GM23338 (cell line): ENCODE measurements around the gene ZSCAN5B. TPM values are rescaled to one million over a fixed set of nuclear protein-coding genes. Genes with fewer than 3 reads are reported as not detected.
"Not testable (repeated sequence)": the region's sequence is repeated elsewhere in the genome, so short reads cannot be mapped to it uniquely, and the experiment has no call there.

ENCODE experiments used
- ATAC-seq: fragments of 200-7000 bp; cut with Tn5 transposase; 3 replicates; pipeline ENCODE4 v1.9.1; 2020
- DNase-seq: peaks from one replicate; pipeline ENCODE4 v3.0.0-alpha.2; 2015; ENCODE audit warnings: low spot score
- H2AFZ ChIP-seq: fragments of 200-600 bp; sonication (generic); 2 replicates; pipeline ENCODE4 v1.8.0; 2016; ENCODE audit warnings: antibody characterized with exemption, mild to moderate bottlenecking, moderate library complexity
- H3F3A ChIP-seq: fragments of 200-600 bp; sonication (generic); replicated peaks from 2 replicates; pipeline ENCODE4 v1.8.0; 2017; ENCODE audit warnings: antibody characterized with exemption, mixed run types, low read depth
- H3K27ac ChIP-seq: fragments of 200-600 bp; sonication (generic); 2 replicates; pipeline ENCODE4 v1.6.1; 2016; ENCODE audit warnings: low read depth
- H3K27me3 ChIP-seq: fragments of 200-600 bp; sonication (generic); 2 replicates; pipeline ENCODE4 v1.8.0; 2016; ENCODE audit warnings: mild to moderate bottlenecking, mixed run types, moderate library complexity; ENCODE audit not compliant: insufficient read depth
- H3K36me3 ChIP-seq: fragments of 200-600 bp; sonication (generic); 2 replicates; pipeline ENCODE4 v1.8.0; 2016; ENCODE audit warnings: mild to moderate bottlenecking; ENCODE audit not compliant: insufficient read depth
- H3K4me1 ChIP-seq: fragments of 200-600 bp; sonication (generic); 2 replicates; pipeline ENCODE4 v1.8.0; 2016; ENCODE audit warnings: mild to moderate bottlenecking, moderate library complexity; ENCODE audit not compliant: insufficient read depth
- H3K4me2 ChIP-seq: fragments of 200-600 bp; sonication (generic); 2 replicates; pipeline ENCODE4 v1.7.1; 2017; ENCODE audit warnings: mixed run types
- H3K4me3 ChIP-seq: fragments of 200-600 bp; sonication (generic); 2 replicates; pipeline ENCODE4 v1.6.1; 2016; ENCODE audit warnings: mixed run types
- H3K79me2 ChIP-seq: fragments of 200-600 bp; sonication (generic); replicated peaks from 2 replicates; pipeline ENCODE4 v1.8.0; 2017; ENCODE audit warnings: mild to moderate bottlenecking; ENCODE audit not compliant: insufficient read depth
- H3K9me2 ChIP-seq: fragments of 200-600 bp; sonication (generic); 2 replicates; pipeline ENCODE4 v1.8.0; 2017; ENCODE audit not compliant: insufficient read depth
- H4K20me1 ChIP-seq: fragments of 200-600 bp; sonication (generic); replicated peaks from 2 replicates; pipeline ENCODE4 v1.8.0; 2017; ENCODE audit warnings: mild to moderate bottlenecking; ENCODE audit not compliant: insufficient read depth
- H3K27ac Mint-ChIP-seq: 2 replicates; pipeline ENCODE4 v1.8.0; 2020; ENCODE audit warnings: inconsistent platforms, mild to moderate bottlenecking, moderate library complexity, mixed read lengths
- H3K27me3 Mint-ChIP-seq: 3 replicates; pipeline ENCODE4 v1.8.0; 2022; ENCODE audit warnings: low read depth, mild to moderate bottlenecking, moderate library complexity, mixed read lengths, inconsistent platforms; ENCODE audit not compliant: insufficient read depth, poor library complexity
- H3K36me3 Mint-ChIP-seq: 3 replicates; pipeline ENCODE4 v1.8.0; 2021; ENCODE audit warnings: low read depth, mild to moderate bottlenecking, inconsistent platforms, moderate library complexity, mixed read lengths
- H3K4me1 Mint-ChIP-seq: 3 replicates; pipeline ENCODE4 v1.8.0; 2020; ENCODE audit warnings: mild to moderate bottlenecking, inconsistent platforms, mixed read lengths
- H3K4me3 Mint-ChIP-seq: 3 replicates; pipeline ENCODE4 v1.8.0; 2021; ENCODE audit warnings: moderate library complexity, mild to moderate bottlenecking, inconsistent platforms, mixed read lengths
- H3K9me3 Mint-ChIP-seq: 3 replicates; pipeline ENCODE4 v1.8.0; 2020; ENCODE audit warnings: moderate library complexity, mild to moderate bottlenecking, inconsistent platforms, mixed read lengths
- CTCF ChIP-seq, 2 experiments: fragments of 200-600 bp in 1 of 2; sonication (generic) in 1 of 2; conservative IDR thresholded peaks; 2 replicates each; pipeline versions ENCODE4 v1.5.1 to v1.6.1; 2016 to 2017; ENCODE audit warnings: antibody characterized with exemption in 2 of 2, low read depth in 2 of 2, mild to moderate bottlenecking in 2 of 2, moderate library complexity in 1 of 2
- POLR2AphosphoS5 ChIP-seq: IDR thresholded peaks from 2 replicates; pipeline ENCODE4 v1.6.1; 2016; ENCODE audit warnings: antibody characterized with exemption, low read depth
- STAT1 ChIP-seq: IDR thresholded peaks from one replicate; pipeline ENCODE4 v1.6.1; 2016; ENCODE audit warnings: antibody characterized with exemption; ENCODE audit not compliant: unreplicated experiment
- ZNF462 ChIP-seq: fragments of 250-450 bp; sonication (Bioruptor Pico); IDR thresholded peaks from 2 replicates; pipeline ENCODE4 v1.5.0; 2020; ENCODE audit warnings: mild to moderate bottlenecking, moderate library complexity
- polyA plus RNA-seq: library from polyadenylated mRNA; unstranded; fragments of >200 nt; fragmentation: Nextera tagmentation; extraction: Ambion mirVana; gene quantifications from 2 replicates; pipeline ENCODE4 v1.2.1, GENCODE V29; 2016
- total RNA-seq: library from RNA; depleted of rRNA; stranded (reverse); fragments of >200 nt; shearing (Covaris generic); gene quantifications from 2 replicates; pipeline ENCODE4 v1.2.3, GENCODE V29; 2014

Gene ZSCAN5B
- total and polyA plus RNA-seq, 2 experiments from 2014 or later, result 0.10 TPM; not detected in 1

- not testable (repeated sequence) for H3K9me3 Mint-ChIP-seq, H3K27ac Mint-ChIP-seq, H3K27me3 Mint-ChIP-seq, H3K4me2 ChIP-seq, H4K20me1 ChIP-seq, H2AFZ ChIP-seq, H3K9me2 ChIP-seq, H3K4me3 ChIP-seq, H3K4me1 Mint-ChIP-seq, H3K27me3 ChIP-seq, H3K79me2 ChIP-seq, H3K36me3 ChIP-seq, H3F3A ChIP-seq, H3K27ac ChIP-seq, H3K36me3 Mint-ChIP-seq, H3K4me3 Mint-ChIP-seq, H3K4me1 ChIP-seq
- DNase-seq, result peak; percentile 77
- TF ChIP-seq CTCF (conservative IDR thresholded peaks at IDR 0.05; ENCODE audit: low read depth in 2 of 2), result peak; percentile 50 to 70
- ATAC-seq, result peak; percentile 14
Observed at GRCh38 chr19:56221442-56221841, 23.9 kb upstream of the ZSCAN5B start.

- Histone ChIP-seq H3K27ac (no peak overlapping the region), H3K27me3 (peaks cover 5% of the 10 kb centered on the region), H3F3A (0 out of 2 replicates have a peak, but pooled peaks cover 4% of the 10 kb centered on the region), H2AFZ (no peak overlapping the region), H4K20me1 (no peaks in the 10 kb centered on the region), H3K4me3 (no peak overlapping the region), H3K4me1 (peaks cover 9% of the 10 kb centered on the region), H3K4me2 (no peak overlapping the region), H3K36me3 (no peaks in the 10 kb centered on the region), H3K9me2 (no peaks in the 10 kb centered on the region), H3K79me2 (no peaks in the 10 kb centered on the region)
- ATAC-seq (no peak), DNase-seq (no peak)
- TF ChIP-seq STAT1, result no peak
- Mint-ChIP-seq H3K27ac (no peak overlapping the region), H3K4me1 (peaks cover 12% of the 10 kb centered on the region), H3K4me3 (no peak overlapping the region), H3K9me3 (no peaks in the 10 kb centered on the region), H3K36me3 (no peaks in the 10 kb centered on the region), H3K27me3 (peaks cover 8% of the 10 kb centered on the region)
Observed at GRCh38 chr19:56218961-56219360, 21.4 kb upstream of the ZSCAN5B start.

- peak; percentile 87 for ATAC-seq
- Histone ChIP-seq H3K27ac (peak overlapping the region; percentile 74), H3K4me3 (peak overlapping the region; percentile 59), H3K27me3 (peaks cover 5% of the 10 kb centered on the region), H4K20me1 (no peaks in the 10 kb centered on the region), H3K79me2 (no peaks in the 10 kb centered on the region), H2AFZ (peak overlapping the region; percentile 96), H3K36me3 (no peaks in the 10 kb centered on the region), H3F3A (0 out of 2 replicates have a peak, but pooled peaks cover 4% of the 10 kb centered on the region), H3K4me1 (peaks cover 9% of the 10 kb centered on the region), H3K4me2 (peak overlapping the region; percentile 84), H3K9me2 (no peaks in the 10 kb centered on the region)
- DNase-seq, result peak; percentile 77
- Mint-ChIP-seq H3K27ac (peak overlapping the region; percentile 89), H3K27me3 (peaks cover 8% of the 10 kb centered on the region), H3K9me3 (no peaks in the 10 kb centered on the region), H3K4me3 (peak overlapping the region; percentile 72), H3K4me1 (peaks cover 12% of the 10 kb centered on the region), H3K36me3 (no peaks in the 10 kb centered on the region)
- 0 out of 2 replicates have a peak, but pooled peaks have one; percentile 26 for TF ChIP-seq ZNF462 (CRISPR knock-in tag)
- TF ChIP-seq POLR2AphosphoS5, result no peak
Observed at GRCh38 chr19:56217039-56217949, 19.7 kb upstream of the ZSCAN5B start.
